OCI-LY7 (cell line): ENCODE results near the gene SCTR. TPM values are rescaled to one million over a fixed set of nuclear protein-coding genes. Genes with fewer than 3 reads are reported as not detected.

ENCODE experiments used
- BruUV-seq: library from RNA; stranded (reverse); fragments of 400-500 nt; replicated peaks from 2 replicates; lab custom pipeline; 2021; lab: Mats Ljungman, UMichigan
- CTCF ChIA-PET: fragments of 300-600 bp; sonication (Branson Sonifier 250); formaldehyde crosslinking; loops from one replicate; lab custom pipeline; 2022; ENCODE audit warnings: antibody characterized with exemption; ENCODE audit not compliant: unreplicated experiment; lab: Charles Lee
- POLR2A ChIA-PET: fragments of 300-600 bp; sonication (Branson Sonifier 250); formaldehyde crosslinking; loops from one replicate; lab custom pipeline; 2022; ENCODE audit warnings: antibody characterized with exemption; lab: Charles Lee
- DNase-seq: peaks from one replicate; pipeline ENCODE4 v3.0.0-alpha.2; 2015; ENCODE audit warnings: low spot score
- H2AFZ ChIP-seq: fragments of 200-600 bp; sonication (generic), shearing (Covaris generic); 2 replicates; pipeline ENCODE4 v1.6.1; 2014; ENCODE audit warnings: mild to moderate bottlenecking, antibody characterized with exemption, low read length, moderate library complexity
- H3K27ac ChIP-seq: fragments of 200-600 bp; sonication (generic); 2 replicates; pipeline ENCODE4 v1.5.1; 2014; ENCODE audit warnings: mixed run types, low read depth, mild to moderate bottlenecking, moderate library complexity, low read length, inconsistent platforms; ENCODE audit not compliant: poor library complexity, severe bottlenecking
- H3K36me3 ChIP-seq: fragments of 200-600 bp; sonication (generic); 2 replicates; pipeline ENCODE4 v1.6.1; 2014; ENCODE audit warnings: mild to moderate bottlenecking, antibody characterized with exemption, low read length, moderate library complexity, mixed read lengths; ENCODE audit not compliant: insufficient read depth
- H3K4me1 ChIP-seq: fragments of 200-600 bp; sonication (generic); 2 replicates; pipeline ENCODE4 v1.5.1; 2014; ENCODE audit warnings: mild to moderate bottlenecking, low read length; ENCODE audit not compliant: insufficient read depth, poor library complexity, severe bottlenecking
- H3K4me2 ChIP-seq: fragments of 200-600 bp; sonication (generic); 2 replicates; pipeline ENCODE4 v1.6.1; 2014; ENCODE audit warnings: mild to moderate bottlenecking, low read length
- H3K4me3 ChIP-seq: fragments of 200-600 bp; sonication (generic); 2 replicates; pipeline ENCODE4 v1.5.1; 2014; ENCODE audit warnings: mild to moderate bottlenecking, low read depth, low read length; ENCODE audit not compliant: poor library complexity, severe bottlenecking
- H3K79me2 ChIP-seq: fragments of 200-600 bp; sonication (generic); 2 replicates; pipeline ENCODE4 v1.6.1; 2016; ENCODE audit warnings: low read depth, mild to moderate bottlenecking, low read length, moderate library complexity, mixed read lengths; ENCODE audit not compliant: insufficient read depth
- H3K9me2 ChIP-seq: fragments of 200-600 bp; sonication (generic); 2 replicates; pipeline ENCODE4 v1.6.1; 2016; ENCODE audit warnings: mild to moderate bottlenecking, low read length, mixed read lengths; ENCODE audit not compliant: insufficient read depth
- H3K9me3 ChIP-seq: fragments of 200-600 bp; sonication (generic); 2 replicates; pipeline ENCODE4 v1.6.1; 2014; ENCODE audit warnings: mild to moderate bottlenecking, mixed run types, low read length, mixed read lengths
- H4K20me1 ChIP-seq: fragments of 200-600 bp; sonication (generic); 2 replicates; pipeline ENCODE4 v1.6.1; 2014; ENCODE audit warnings: mild to moderate bottlenecking, antibody characterized with exemption, low read length, moderate library complexity, mixed read lengths; ENCODE audit not compliant: insufficient read depth
- EZH2phosphoT487 ChIP-seq: fragments of 200-600 bp; sonication (generic); IDR thresholded peaks from 2 replicates; pipeline ENCODE4 v1.6.1; 2018; ENCODE audit warnings: low read depth, borderline replicate concordance, mild to moderate bottlenecking, mixed run types, antibody characterized with exemption, low read length, moderate library complexity, mixed read lengths
- intact Hi-C: fragments of 100-400 bp; cut with micrococcal nuclease; formaldehyde crosslinking; loops from one replicate; pipeline ENCODE4 v1.10.0; 2022; ENCODE audit not compliant: unreplicated experiment
- total RNA-seq, 2 experiments: library from RNA; depleted of rRNA in 1 of 2; stranded (reverse); fragments of >200 nt in 1 of 2; shearing (Covaris generic) in 1 of 2; gene quantifications; 2 replicates each; pipeline ENCODE4 v1.2.3, GENCODE V29; 2014 to 2022
- TF ChIP-seq, protein P1 (sequence below): fragments of 200-600 bp; sonication (generic); conservative IDR thresholded peaks from 2 replicates; pipeline ENCODE4 v1.5.1; 2014; ENCODE audit warnings: mild to moderate bottlenecking, antibody characterized with exemption, low read length, moderate library complexity, mixed read lengths

SCTR gene
- total RNA-seq, 2 experiments from 2014 or later: not detected

DNA sequence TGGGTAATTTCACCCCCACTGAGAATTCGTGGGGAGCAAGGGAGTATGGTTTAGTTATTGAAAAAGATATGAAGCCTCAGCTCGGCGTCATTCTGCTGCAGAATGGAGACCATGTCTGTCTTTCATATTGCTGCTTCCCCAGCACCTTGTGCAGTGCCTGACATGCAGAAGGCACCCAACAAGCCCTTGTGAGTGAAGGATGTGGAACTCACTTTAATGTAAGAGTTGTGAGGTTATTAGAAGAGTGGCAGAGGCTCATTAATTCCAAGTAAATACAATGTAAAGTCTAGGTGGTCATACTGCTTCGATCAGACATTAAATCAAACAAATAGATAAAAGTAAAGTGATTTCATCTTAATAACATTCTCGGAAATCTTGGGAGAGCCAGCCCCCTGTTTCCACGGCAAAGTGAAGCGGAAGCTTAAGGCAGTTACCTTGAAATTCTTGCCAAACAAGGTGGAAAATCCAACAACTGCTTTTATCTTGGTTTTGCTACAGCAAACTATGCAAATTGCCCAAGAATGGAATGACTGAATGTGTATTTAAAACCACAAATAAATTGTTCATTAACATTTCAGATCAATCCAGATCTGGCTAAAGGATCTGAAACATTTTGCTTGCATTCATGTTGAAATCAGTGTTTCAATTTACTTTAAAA is 29.5 kb upstream of the SCTR start:
- intact Hi-C loops: no loop called here

DNA sequence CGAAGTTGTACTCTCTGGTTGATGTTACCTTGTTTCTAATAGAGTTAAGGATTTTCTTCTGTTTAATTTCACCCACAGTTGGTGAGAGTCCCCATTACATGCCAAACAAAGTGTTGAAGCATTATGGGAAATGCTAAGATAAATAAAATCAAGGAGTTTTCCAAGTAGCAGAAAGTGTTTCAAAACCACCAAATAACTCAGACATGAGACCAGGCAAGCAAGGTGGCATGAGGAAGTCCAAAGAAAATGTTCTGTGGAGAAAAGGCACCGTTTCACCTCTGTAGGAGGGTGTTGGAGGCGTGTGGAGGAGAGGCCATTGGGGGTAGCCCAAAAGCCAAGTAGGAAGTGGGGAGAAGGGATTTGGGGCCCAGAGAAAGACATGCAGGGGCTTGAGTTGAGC is 28.6 kb upstream of the SCTR start:
- no peaks in the 10 kb centered on the region for H3K79me2 ChIP-seq
- H3K4me3 ChIP-seq: no peak overlapping the region
- H3K9me2 ChIP-seq: no peaks in the 10 kb centered on the region
- no peak for DNase-seq
- POLR2A ChIA-PET: no interaction called here
- no peaks in the 10 kb centered on the region for H3K36me3 ChIP-seq
- H3K27ac ChIP-seq: no peak overlapping the region
- no peak overlapping the region for H2AFZ ChIP-seq
- H3K4me2 ChIP-seq: no peak overlapping the region
- H3K9me3 ChIP-seq: no peaks in the 10 kb centered on the region
- no TSS peak for BruUV-seq
- intact Hi-C loops: no loop called here
- H3K4me1 ChIP-seq: no peaks in the 10 kb centered on the region
- TF ChIP-seq, protein P1, sequence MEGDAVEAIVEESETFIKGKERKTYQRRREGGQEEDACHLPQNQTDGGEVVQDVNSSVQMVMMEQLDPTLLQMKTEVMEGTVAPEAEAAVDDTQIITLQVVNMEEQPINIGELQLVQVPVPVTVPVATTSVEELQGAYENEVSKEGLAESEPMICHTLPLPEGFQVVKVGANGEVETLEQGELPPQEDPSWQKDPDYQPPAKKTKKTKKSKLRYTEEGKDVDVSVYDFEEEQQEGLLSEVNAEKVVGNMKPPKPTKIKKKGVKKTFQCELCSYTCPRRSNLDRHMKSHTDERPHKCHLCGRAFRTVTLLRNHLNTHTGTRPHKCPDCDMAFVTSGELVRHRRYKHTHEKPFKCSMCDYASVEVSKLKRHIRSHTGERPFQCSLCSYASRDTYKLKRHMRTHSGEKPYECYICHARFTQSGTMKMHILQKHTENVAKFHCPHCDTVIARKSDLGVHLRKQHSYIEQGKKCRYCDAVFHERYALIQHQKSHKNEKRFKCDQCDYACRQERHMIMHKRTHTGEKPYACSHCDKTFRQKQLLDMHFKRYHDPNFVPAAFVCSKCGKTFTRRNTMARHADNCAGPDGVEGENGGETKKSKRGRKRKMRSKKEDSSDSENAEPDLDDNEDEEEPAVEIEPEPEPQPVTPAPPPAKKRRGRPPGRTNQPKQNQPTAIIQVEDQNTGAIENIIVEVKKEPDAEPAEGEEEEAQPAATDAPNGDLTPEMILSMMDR: no peak
- TF ChIP-seq EZH2phosphoT487: no peak
- no peaks in the 10 kb centered on the region for H4K20me1 ChIP-seq
- CTCF ChIA-PET: no interaction called here

More for the DNA sequence above, 29.5 kb upstream of the SCTR start:
- Histone ChIP-seq H3K79me2 (no peaks in the 10 kb centered on the region), H3K4me2 (no peak overlapping the region), H3K27ac (no peak overlapping the region), H3K4me3 (no peak overlapping the region), H3K36me3 (no peaks in the 10 kb centered on the region), H3K4me1 (no peaks in the 10 kb centered on the region), H3K9me2 (no peaks in the 10 kb centered on the region), H3K9me3 (no peaks in the 10 kb centered on the region), H2AFZ (no peak overlapping the region), H4K20me1 (no peaks in the 10 kb centered on the region)
- DNase-seq: no peak
- no TSS peak for BruUV-seq
- TF ChIP-seq, protein P1: no peak
- TF ChIP-seq EZH2phosphoT487: no peak
- CTCF ChIA-PET: no interaction called here
- POLR2A ChIA-PET: no interaction called here

DNA sequence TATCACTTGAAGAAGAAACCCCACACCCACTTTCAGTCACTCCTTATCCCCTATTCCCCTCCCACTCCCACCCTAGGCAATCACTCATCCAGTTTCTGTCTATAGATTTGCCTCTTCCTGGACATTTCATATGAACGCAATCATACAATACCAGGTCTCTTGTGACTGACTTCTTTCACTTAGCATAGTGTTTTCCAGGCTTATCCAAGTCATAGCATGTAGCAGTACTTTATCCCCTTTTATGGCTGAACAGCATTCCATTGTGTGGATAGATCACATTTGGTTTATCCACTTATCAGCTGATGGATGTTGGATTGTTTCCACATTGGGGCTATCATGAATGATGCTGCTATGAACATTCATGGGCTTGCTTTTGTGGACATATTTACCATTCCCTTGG is 26.6 kb upstream of the SCTR start:
- Histone ChIP-seq H3K27ac (no peak overlapping the region), H3K4me2 (no peak overlapping the region), H3K9me2 (no peaks in the 10 kb centered on the region), H3K4me3 (no peak overlapping the region), H4K20me1 (no peaks in the 10 kb centered on the region), H3K79me2 (no peaks in the 10 kb centered on the region), H3K4me1 (no peaks in the 10 kb centered on the region), H3K9me3 (no peaks in the 10 kb centered on the region), H2AFZ (no peak overlapping the region), H3K36me3 (no peaks in the 10 kb centered on the region)
- intact Hi-C loops: no loop called here
- TF ChIP-seq, protein P1: no peak
- no peak for TF ChIP-seq EZH2phosphoT487
- no peak for DNase-seq
- ChIA-PET POLR2A (no interaction called here), CTCF (no interaction called here)
- no TSS peak for BruUV-seq
